ENCODE measurements around the gene BEND3. TPM values are rescaled to one million over a fixed set of nuclear protein-coding genes. Genes with fewer than 3 reads are reported as not detected.

BEND3 gene
- polyA plus RNA-seq, 3 donors = 0.17 to 0.52 (median 0.24) TPM

- peaks cover 17 to 34% of the 10 kb centered on the region in 2 donors for H3K36me3 Mint-ChIP-seq
- H3K4me3 ChIP-seq (replicated peaks in 1 of 3; ENCODE audit: low read depth in 2 of 3, low read length in 3 of 3) = no peak overlapping the region
- peaks cover 56% of the 10 kb centered on the region for H3K79me2 ChIP-seq (ENCODE audit: insufficient read depth, low read length)
- H3K9me3 ChIP-seq (replicated peaks in 1 of 2; ENCODE audit: control insufficient read depth in 1 of 2, insufficient read depth in 1 of 2, low read length in 2 of 2) = no peaks in the 10 kb centered on the region
- H3K4me1 Mint-ChIP-seq = peaks cover 18% of the 10 kb centered on the region
- H3K4me1 ChIP-seq (ENCODE audit: control insufficient read depth in 1 of 2, insufficient read depth in 2 of 2, low read length in 2 of 2) = peaks cover 4 to 15% of the 10 kb centered on the region in 2 donors
- H3K9me3 Mint-ChIP-seq = no peaks in the 10 kb centered on the region
- no peak overlapping the region for H3K4me2 ChIP-seq (replicated peaks; ENCODE audit: extremely low read depth, low read length, poor library complexity, severe bottlenecking)
- peaks cover 11% of the 10 kb centered on the region for H4K20me1 ChIP-seq (ENCODE audit: insufficient read depth, low read length)
- intact Hi-C loops (cut with micrococcal nuclease) = no loop called here
- H3K27ac ChIP-seq (ENCODE audit: low read depth in 1 of 2, low read length in 2 of 2) = no peak overlapping the region
- no peak overlapping the region for H2AFZ ChIP-seq (ENCODE audit: insufficient read depth, low read depth, low read length, poor library complexity, severe bottlenecking)
- H3K36me3 ChIP-seq (replicated peaks in 1 of 2; ENCODE audit: control insufficient read depth in 1 of 2, insufficient read depth in 2 of 2, low read length in 2 of 2) = peaks cover 2 to 7% of the 10 kb centered on the region in 2 donors
- peak overlapping the region in 2 of 7 donors; percentile 31 to 83 for H3K27ac Mint-ChIP-seq
- no CpG with 5 or more reads among the region's 1 CpG for WGBS (ENCODE audit: insufficient coverage)
- H3K9ac ChIP-seq (ENCODE audit: insufficient read depth, low read length, poor library complexity, severe bottlenecking) = no peak overlapping the region
- TF ChIP-seq, protein P1, sequence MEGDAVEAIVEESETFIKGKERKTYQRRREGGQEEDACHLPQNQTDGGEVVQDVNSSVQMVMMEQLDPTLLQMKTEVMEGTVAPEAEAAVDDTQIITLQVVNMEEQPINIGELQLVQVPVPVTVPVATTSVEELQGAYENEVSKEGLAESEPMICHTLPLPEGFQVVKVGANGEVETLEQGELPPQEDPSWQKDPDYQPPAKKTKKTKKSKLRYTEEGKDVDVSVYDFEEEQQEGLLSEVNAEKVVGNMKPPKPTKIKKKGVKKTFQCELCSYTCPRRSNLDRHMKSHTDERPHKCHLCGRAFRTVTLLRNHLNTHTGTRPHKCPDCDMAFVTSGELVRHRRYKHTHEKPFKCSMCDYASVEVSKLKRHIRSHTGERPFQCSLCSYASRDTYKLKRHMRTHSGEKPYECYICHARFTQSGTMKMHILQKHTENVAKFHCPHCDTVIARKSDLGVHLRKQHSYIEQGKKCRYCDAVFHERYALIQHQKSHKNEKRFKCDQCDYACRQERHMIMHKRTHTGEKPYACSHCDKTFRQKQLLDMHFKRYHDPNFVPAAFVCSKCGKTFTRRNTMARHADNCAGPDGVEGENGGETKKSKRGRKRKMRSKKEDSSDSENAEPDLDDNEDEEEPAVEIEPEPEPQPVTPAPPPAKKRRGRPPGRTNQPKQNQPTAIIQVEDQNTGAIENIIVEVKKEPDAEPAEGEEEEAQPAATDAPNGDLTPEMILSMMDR (IDR thresholded peaks at IDR 0.05) = no peak
- peaks cover 0 to 5% (median 0%) of the 10 kb centered on the region in 3 donors for H3K27me3 Mint-ChIP-seq (ENCODE audit: low read depth in 3 of 3)
- DNase-seq = no peak
- H3K27me3 ChIP-seq (ENCODE audit: control insufficient read depth in 2 of 2, insufficient read depth in 2 of 2, low read length in 2 of 2) = no peaks in the 10 kb centered on the region
- no peak overlapping the region for H3K4me3 Mint-ChIP-seq
Observed at GRCh38 chr6:107033126-107033525, 82.2 kb downstream of the BEND3 start.

- WGBS (ENCODE audit: insufficient coverage) = 100% methylated on average over 1 of the region's 2 CpGs
- H3K4me1 ChIP-seq (ENCODE audit: control insufficient read depth in 1 of 2, insufficient read depth in 2 of 2, low read length in 2 of 2) = peaks cover 4 to 15% of the 10 kb centered on the region in 2 donors
- peaks cover 2 to 7% of the 10 kb centered on the region in 2 donors for H3K36me3 ChIP-seq (replicated peaks in 1 of 2; ENCODE audit: control insufficient read depth in 1 of 2, insufficient read depth in 2 of 2, low read length in 2 of 2)
- H3K79me2 ChIP-seq (ENCODE audit: insufficient read depth, low read length) = peaks cover 55% of the 10 kb centered on the region
- peaks cover 11% of the 10 kb centered on the region for H4K20me1 ChIP-seq (ENCODE audit: insufficient read depth, low read length)
- TF ChIP-seq, protein P1 (IDR thresholded peaks at IDR 0.05) = no peak
- no peak overlapping the region for H3K27ac Mint-ChIP-seq
- H3K9ac ChIP-seq (ENCODE audit: insufficient read depth, low read length, poor library complexity, severe bottlenecking) = no peak overlapping the region
- peaks cover 0 to 5% (median 0%) of the 10 kb centered on the region in 3 donors for H3K27me3 Mint-ChIP-seq (ENCODE audit: low read depth in 3 of 3)
- H2AFZ ChIP-seq (ENCODE audit: insufficient read depth, low read depth, low read length, poor library complexity, severe bottlenecking) = no peak overlapping the region
- DNase-seq = no peak
- H3K4me3 ChIP-seq (replicated peaks in 1 of 3; ENCODE audit: low read depth in 2 of 3, low read length in 3 of 3) = no peak overlapping the region
- H3K4me1 Mint-ChIP-seq = peaks cover 18% of the 10 kb centered on the region
- peaks cover 0 to 2% (median 0%) of the 10 kb centered on the region in 7 donors for H3K9me3 Mint-ChIP-seq
- no peak overlapping the region for H3K4me2 ChIP-seq (replicated peaks; ENCODE audit: extremely low read depth, low read length, poor library complexity, severe bottlenecking)
- intact Hi-C loops (cut with micrococcal nuclease) = no loop called here
- H3K27me3 ChIP-seq (ENCODE audit: control insufficient read depth in 2 of 2, insufficient read depth in 2 of 2, low read length in 2 of 2) = no peaks in the 10 kb centered on the region
- no peak overlapping the region for H3K27ac ChIP-seq (ENCODE audit: low read depth in 1 of 2, low read length in 2 of 2)
- peaks cover 17 to 34% of the 10 kb centered on the region in 2 donors for H3K36me3 Mint-ChIP-seq
- no peaks in the 10 kb centered on the region for H3K9me3 ChIP-seq (replicated peaks in 1 of 2; ENCODE audit: control insufficient read depth in 1 of 2, insufficient read depth in 1 of 2, low read length in 2 of 2)
- no peak overlapping the region for H3K4me3 Mint-ChIP-seq
Observed at GRCh38 chr6:107032051-107032450, 83.3 kb downstream of the BEND3 start.
